ENCODE results near the gene STX16.

STX16 gene

GRCh38 chr20:58621906-58622548 lies 29.1 kb upstream of the STX16 start:
- H3K4me1 ChIP-seq (ENCODE audit: control insufficient read depth, low read depth, low read length), result no peaks in the 10 kb centered on the region
- no peak overlapping the region for H3K27ac ChIP-seq (ENCODE audit: low read depth, low read length)
- H2BK120ac ChIP-seq (ENCODE audit: low read depth, low read length), result no peak overlapping the region
- no peak for DNase-seq
- WGBS (ENCODE audit: extremely low coverage, insufficient coverage, low lambda C conversion rate), result no CpG with 5 or more reads among the region's 9 CpGs
- no peak overlapping the region for H3K4ac ChIP-seq (ENCODE audit: low read depth, low read length)
- H4K5ac ChIP-seq (ENCODE audit: low read length), result no peak overlapping the region
- H2BK5ac ChIP-seq (ENCODE audit: low read length), result no peak overlapping the region
- no peak overlapping the region for H2BK15ac ChIP-seq (replicated peaks; ENCODE audit: low read depth)
- no peak overlapping the region for H3K4me2 ChIP-seq (ENCODE audit: low read length)
- H3K56ac ChIP-seq (ENCODE audit: low read length), result no peak overlapping the region
- H3K79me2 ChIP-seq (ENCODE audit: control insufficient read depth, insufficient read depth, low read length), result no peaks in the 10 kb centered on the region
- H3K9ac ChIP-seq (ENCODE audit: low read length), result no peak overlapping the region
- H3K27me3 ChIP-seq (ENCODE audit: insufficient read depth, low read length, poor library complexity), result no peaks in the 10 kb centered on the region
- no peak overlapping the region for H3K23ac ChIP-seq (ENCODE audit: low read length)
- no peak overlapping the region for H2AK5ac ChIP-seq (ENCODE audit: low read length)
- no peaks in the 10 kb centered on the region for H3K36me3 ChIP-seq (ENCODE audit: control insufficient read depth, insufficient read depth, low read length)
- H3K4me3 ChIP-seq (ENCODE audit: low read length), result no peak overlapping the region
- H3K79me1 ChIP-seq (ENCODE audit: low read length), result no peaks in the 10 kb centered on the region
- H4K8ac ChIP-seq (ENCODE audit: low read depth, low read length), result no peak overlapping the region
- H3K18ac ChIP-seq (ENCODE audit: low read length), result no peak overlapping the region

- Histone ChIP-seq H4K8ac (ENCODE audit: low read depth, low read length) (no peak overlapping the region), H2BK120ac (ENCODE audit: low read depth, low read length) (no peak overlapping the region), H3K9ac (ENCODE audit: low read length) (no peak overlapping the region)
Measured at GRCh38 chr20:58622671-58623578, 28.2 kb upstream of the STX16 start.

GRCh38 chr20:58623579-58624473 lies 27.3 kb upstream of the STX16 start:
- Histone ChIP-seq H3K4ac (ENCODE audit: low read depth, low read length) (no peak overlapping the region), H2BK15ac (replicated peaks; ENCODE audit: low read depth) (no peak overlapping the region), H3K36me3 (ENCODE audit: control insufficient read depth, insufficient read depth, low read length) (no peaks in the 10 kb centered on the region), H4K5ac (ENCODE audit: low read length) (no peak overlapping the region), H2AK5ac (ENCODE audit: low read length) (no peak overlapping the region), H3K56ac (ENCODE audit: low read length) (no peak overlapping the region), H3K4me3 (ENCODE audit: low read length) (no peak overlapping the region), H3K18ac (ENCODE audit: low read length) (no peak overlapping the region), H3K27ac (ENCODE audit: low read depth, low read length) (no peak overlapping the region), H3K4me2 (ENCODE audit: low read length) (no peak overlapping the region), H3K9ac (ENCODE audit: low read length) (no peak overlapping the region), H3K4me1 (ENCODE audit: control insufficient read depth, low read depth, low read length) (no peaks in the 10 kb centered on the region), H2BK5ac (ENCODE audit: low read length) (no peak overlapping the region), H2BK120ac (ENCODE audit: low read depth, low read length) (no peak overlapping the region), H3K27me3 (ENCODE audit: insufficient read depth, low read length, poor library complexity) (no peaks in the 10 kb centered on the region), H3K79me2 (ENCODE audit: control insufficient read depth, insufficient read depth, low read length) (no peaks in the 10 kb centered on the region), H3K23ac (ENCODE audit: low read length) (no peak overlapping the region), H3K79me1 (ENCODE audit: low read length) (no peaks in the 10 kb centered on the region), H4K8ac (ENCODE audit: low read depth, low read length) (no peak overlapping the region)
- DNase-seq, result no peak
- no CpG with 5 or more reads among the region's 29 CpGs for WGBS (ENCODE audit: extremely low coverage, insufficient coverage, low lambda C conversion rate)

More at GRCh38 chr20:58622671-58623578, 28.2 kb upstream of the STX16 start:
- DNase-seq, result no peak
- no peak overlapping the region for H2BK5ac ChIP-seq (ENCODE audit: low read length)
- no peak overlapping the region for H3K27ac ChIP-seq (ENCODE audit: low read depth, low read length)
- no peaks in the 10 kb centered on the region for H3K36me3 ChIP-seq (ENCODE audit: control insufficient read depth, insufficient read depth, low read length)
- no peak overlapping the region for H2AK5ac ChIP-seq (ENCODE audit: low read length)
- no peak overlapping the region for H3K4me2 ChIP-seq (ENCODE audit: low read length)
- 100% methylated on average over 2 of the region's 13 CpGs for WGBS (ENCODE audit: extremely low coverage, insufficient coverage, low lambda C conversion rate)
- H3K18ac ChIP-seq (ENCODE audit: low read length), result no peak overlapping the region
- no peak overlapping the region for H2BK15ac ChIP-seq (replicated peaks; ENCODE audit: low read depth)
- no peak overlapping the region for H3K56ac ChIP-seq (ENCODE audit: low read length)
- H3K4ac ChIP-seq (ENCODE audit: low read depth, low read length), result no peak overlapping the region
- H3K27me3 ChIP-seq (ENCODE audit: insufficient read depth, low read length, poor library complexity), result no peaks in the 10 kb centered on the region
- no peaks in the 10 kb centered on the region for H3K79me2 ChIP-seq (ENCODE audit: control insufficient read depth, insufficient read depth, low read length)
- H3K4me3 ChIP-seq (ENCODE audit: low read length), result no peak overlapping the region
- no peak overlapping the region for H3K23ac ChIP-seq (ENCODE audit: low read length)
- H4K5ac ChIP-seq (ENCODE audit: low read length), result no peak overlapping the region
- no peaks in the 10 kb centered on the region for H3K79me1 ChIP-seq (ENCODE audit: low read length)
- no peaks in the 10 kb centered on the region for H3K4me1 ChIP-seq (ENCODE audit: control insufficient read depth, low read depth, low read length)

GRCh38 chr20:58624687-58625086 lies 26.4 kb upstream of the STX16 start:
- no peak overlapping the region for H3K27ac ChIP-seq (ENCODE audit: low read depth, low read length)
- no peak overlapping the region for H2AK5ac ChIP-seq (ENCODE audit: low read length)

GRCh38 chr20:58625585-58625984 lies 25.5 kb upstream of the STX16 start:
- H3K36me3 ChIP-seq (ENCODE audit: control insufficient read depth, insufficient read depth, low read length), result no peaks in the 10 kb centered on the region
- no peak overlapping the region for H3K27ac ChIP-seq (ENCODE audit: low read depth, low read length)
- no peak overlapping the region for H3K23ac ChIP-seq (ENCODE audit: low read length)
- H3K4me1 ChIP-seq (ENCODE audit: control insufficient read depth, low read depth, low read length), result no peaks in the 10 kb centered on the region
- no peaks in the 10 kb centered on the region for H3K79me1 ChIP-seq (ENCODE audit: low read length)
- no peak overlapping the region for H2BK15ac ChIP-seq (replicated peaks; ENCODE audit: low read depth)
- no peak overlapping the region for H4K8ac ChIP-seq (ENCODE audit: low read depth, low read length)
- H4K5ac ChIP-seq (ENCODE audit: low read length), result no peak overlapping the region
- no peaks in the 10 kb centered on the region for H3K79me2 ChIP-seq (ENCODE audit: control insufficient read depth, insufficient read depth, low read length)
- no peak overlapping the region for H3K4ac ChIP-seq (ENCODE audit: low read depth, low read length)
- H3K4me3 ChIP-seq (ENCODE audit: low read length), result no peak overlapping the region
- H3K9ac ChIP-seq (ENCODE audit: low read length), result no peak overlapping the region
- no peak overlapping the region for H3K18ac ChIP-seq (ENCODE audit: low read length)
- H3K27me3 ChIP-seq (ENCODE audit: insufficient read depth, low read length, poor library complexity), result no peaks in the 10 kb centered on the region
- H3K4me2 ChIP-seq (ENCODE audit: low read length), result no peak overlapping the region
- no peak overlapping the region for H2BK5ac ChIP-seq (ENCODE audit: low read length)
- H2AK5ac ChIP-seq (ENCODE audit: low read length), result no peak overlapping the region
- H3K56ac ChIP-seq (ENCODE audit: low read length), result no peak overlapping the region
- WGBS (ENCODE audit: extremely low coverage, insufficient coverage, low lambda C conversion rate), result no CpG with 5 or more reads among the region's 6 CpGs
- no peak overlapping the region for H2BK120ac ChIP-seq (ENCODE audit: low read depth, low read length)
- no peak for DNase-seq

More at GRCh38 chr20:58624687-58625086, 26.4 kb upstream of the STX16 start:
- Histone ChIP-seq H4K5ac (ENCODE audit: low read length) (no peak overlapping the region), H3K23ac (ENCODE audit: low read length) (no peak overlapping the region), H3K36me3 (ENCODE audit: control insufficient read depth, insufficient read depth, low read length) (no peaks in the 10 kb centered on the region), H3K4me3 (ENCODE audit: low read length) (no peak overlapping the region), H3K9ac (ENCODE audit: low read length) (no peak overlapping the region), H3K18ac (ENCODE audit: low read length) (no peak overlapping the region), H2BK15ac (replicated peaks; ENCODE audit: low read depth) (no peak overlapping the region), H2BK5ac (ENCODE audit: low read length) (no peak overlapping the region), H3K4me2 (ENCODE audit: low read length) (no peak overlapping the region), H4K8ac (ENCODE audit: low read depth, low read length) (no peak overlapping the region), H3K27me3 (ENCODE audit: insufficient read depth, low read length, poor library complexity) (no peaks in the 10 kb centered on the region), H3K56ac (ENCODE audit: low read length) (no peak overlapping the region), H3K4me1 (ENCODE audit: control insufficient read depth, low read depth, low read length) (no peaks in the 10 kb centered on the region), H2BK120ac (ENCODE audit: low read depth, low read length) (no peak overlapping the region), H3K79me1 (ENCODE audit: low read length) (no peaks in the 10 kb centered on the region), H3K79me2 (ENCODE audit: control insufficient read depth, insufficient read depth, low read length) (no peaks in the 10 kb centered on the region), H3K4ac (ENCODE audit: low read depth, low read length) (no peak overlapping the region)
- DNase-seq, result no peak
- no CpG with 5 or more reads among the region's 10 CpGs for WGBS (ENCODE audit: extremely low coverage, insufficient coverage, low lambda C conversion rate)

Data from mesendoderm (in vitro differentiated cells).